HG03159 (cell line): ENCODE results near the gene METRNL.
"Not testable (repeated sequence)": the region's sequence is repeated elsewhere in the genome, so short reads cannot be mapped to it uniquely, and the experiment has no call there.

Experiments used
- ATAC-seq: cut with Tn5 transposase; IDR thresholded peaks from one replicate; pipeline ENCODE4 v1.9.1; 2021; ENCODE audit warnings: mild to moderate bottlenecking, moderate library complexity; ENCODE audit not compliant: unreplicated experiment

Gene METRNL

GRCh38 chr17:83051396-83052240 lies 27.8 kb upstream of the METRNL start:
- peak; percentile 92 for ATAC-seq

- peak; percentile 1 for ATAC-seq
Observed at GRCh38 chr17:83052241-83052564, 27.2 kb upstream of the METRNL start.

- ATAC-seq: no peak
Observed at GRCh38 chr17:83053021-83053681, 26.3 kb upstream of the METRNL start.

- no peak for ATAC-seq
Observed at GRCh38 chr17:83053739-83054451, 25.5 kb upstream of the METRNL start.

GRCh38 chr17:83054518-83055125 lies 24.8 kb upstream of the METRNL start:
- ATAC-seq: no peak

GRCh38 chr17:83055176-83055575 lies 24.2 kb upstream of the METRNL start:
- ATAC-seq: not testable (repeated sequence)

GRCh38 chr17:83055911-83056582 lies 23.4 kb upstream of the METRNL start:
- ATAC-seq: no peak

- ATAC-seq: no peak
Observed at GRCh38 chr17:83056583-83057396, 22.6 kb upstream of the METRNL start.

GRCh38 chr17:83057397-83057761 lies 22.0 kb upstream of the METRNL start:
- ATAC-seq: no peak

- no peak for ATAC-seq
Observed at GRCh38 chr17:83057793-83058265, 21.6 kb upstream of the METRNL start.

- no peak for ATAC-seq
Observed at GRCh38 chr17:83058266-83058798, 21.1 kb upstream of the METRNL start.

- ATAC-seq: no peak
Observed at GRCh38 chr17:83061586-83061985, 17.8 kb upstream of the METRNL start.

- ATAC-seq: no peak
Observed at GRCh38 chr17:83062011-83062817, 17.2 kb upstream of the METRNL start.

- no peak for ATAC-seq
Observed at GRCh38 chr17:83062818-83063671, 16.4 kb upstream of the METRNL start.

- ATAC-seq: no peak
Observed at GRCh38 chr17:83064021-83064731, 15.2 kb upstream of the METRNL start.

- no peak for ATAC-seq
Observed at GRCh38 chr17:83064732-83065659, 14.4 kb upstream of the METRNL start.
